K562 (cell line): ENCODE results near the gene FBP2. TPM values are rescaled to one million over a fixed set of nuclear protein-coding genes. Genes with fewer than 3 reads are reported as not detected.

Experiments used
- ATAC-seq: fragments of 200-7000 bp; cut with Tn5 transposase; 3 replicates; pipeline ENCODE4 v1.9.1; 2020; ENCODE audit warnings: moderate library complexity
- BruUV-seq: library from RNA; stranded (reverse); fragments of 400-500 nt; replicated peaks from 2 replicates; lab custom pipeline; 2021; lab: Mats Ljungman, UMichigan
- CTCF ChIA-PET: fragments of 300-600 bp; formaldehyde crosslinking; extraction: SDS; loops from one replicate; lab custom pipeline; 2021; ENCODE audit warnings: low intra/inter-chr PET ratio; lab: Yijun Ruan, JAX
- POLR2A ChIA-PET: fragments of 300-600, 350-650 bp; sonication (Branson Sonifier 250); formaldehyde crosslinking; extraction: SDS; loops from one replicate; lab custom pipeline; 2021; ENCODE audit warnings: antibody characterized with exemption, inconsistent platforms; lab: Yijun Ruan, JAX
- DNase-seq, 4 experiments: peaks; one replicate each; pipeline versions ENCODE4 v3.0.0 to v3.0.0-alpha.2; 2011 to 2018; ENCODE audit warnings: low spot score in 3 of 4, mixed read lengths in 3 of 4; ENCODE audit errors: extremely low read depth in 1 of 4
- FAIRE-seq: peaks from 2 replicates; lab custom pipeline; 2011; peaks lifted over from hg19 to GRCh38; lab: Jason Lieb, UNC
- H2AFZ ChIP-seq: 2 replicates; pipeline ENCODE4 v1.6.0; 2011; ENCODE audit warnings: low read depth, low read length, control low read depth, inconsistent platforms
- H3K27ac ChIP-seq: fragments of 200-600 bp; 3 replicates; pipeline ENCODE4 v1.8.0; 2011; ENCODE audit warnings: low read depth, mild to moderate bottlenecking, control low read depth, inconsistent platforms, low read length, moderate library complexity, mixed read lengths; ENCODE audit errors: extremely low read depth
- H3K27me3 ChIP-seq, 2 experiments: fragments of 300-600 bp in 1 of 2; 2 replicates in 1 of 2; 3 replicates in 1 of 2; pipeline versions ENCODE4 v1.6.0 to v1.8.0; 2011; ENCODE audit warnings: inconsistent platforms in 2 of 2, low read length in 2 of 2, mild to moderate bottlenecking in 1 of 2, mixed read lengths in 1 of 2, moderate library complexity in 1 of 2; ENCODE audit not compliant: control insufficient read depth in 2 of 2, insufficient read depth in 2 of 2
- H3K36me3 ChIP-seq: fragments of 300-600 bp; 3 replicates; pipeline ENCODE4 v1.8.0; 2011; ENCODE audit warnings: mild to moderate bottlenecking, low read length, inconsistent platforms; ENCODE audit not compliant: control insufficient read depth, insufficient read depth
- H3K4me1 ChIP-seq, 2 experiments: fragments of 200-600 bp in 1 of 2; replicated peaks in 1 of 2; 2 replicates in 1 of 2; 3 replicates in 1 of 2; pipeline versions ENCODE4 v1.5.1 to v1.8.0; 2011; ENCODE audit warnings: inconsistent platforms in 2 of 2, low read length in 2 of 2, mild to moderate bottlenecking in 1 of 2, mixed read lengths in 1 of 2, moderate library complexity in 1 of 2; ENCODE audit not compliant: control insufficient read depth in 2 of 2, insufficient read depth in 2 of 2
- H3K4me2 ChIP-seq: 2 replicates; pipeline ENCODE4 v1.6.1; 2011; ENCODE audit warnings: low read length, control low read depth, inconsistent platforms, mixed read lengths; ENCODE audit not compliant: insufficient read depth
- H3K4me3 ChIP-seq: fragments of 200-600 bp; sonication (generic), shearing (Covaris generic); 2 replicates; pipeline ENCODE4 v1.5.1; 2016; ENCODE audit warnings: control low read depth, inconsistent platforms
- H3K79me2 ChIP-seq: fragments of 200-600 bp; 3 replicates; pipeline ENCODE4 v1.8.0; 2011; ENCODE audit warnings: low read length, inconsistent platforms; ENCODE audit not compliant: control insufficient read depth, insufficient read depth
- H3K9ac ChIP-seq, 2 experiments: 2 replicates each; pipeline versions ENCODE4 v1.6.0 to v1.6.1; 2011; ENCODE audit warnings: low read depth in 2 of 2, low read length in 2 of 2, control low read depth in 1 of 2, inconsistent platforms in 1 of 2, mild to moderate bottlenecking in 1 of 2, mixed read lengths in 1 of 2; ENCODE audit not compliant: insufficient read depth in 1 of 2
- H3K9me1 ChIP-seq: one replicate; pipeline ENCODE4 v1.6.0; 2011; ENCODE audit warnings: inconsistent platforms, mild to moderate bottlenecking, low read length, moderate library complexity; ENCODE audit not compliant: control insufficient read depth, insufficient read depth
- H3K9me3 ChIP-seq: replicated peaks from 2 replicates; pipeline ENCODE4 v1.5.1; 2011; ENCODE audit warnings: low read depth, low read length, inconsistent platforms; ENCODE audit not compliant: control insufficient read depth, insufficient read depth
- H4K20me1 ChIP-seq: replicated peaks from 2 replicates; pipeline ENCODE4 v1.6.1; 2011; ENCODE audit warnings: low read length, inconsistent platforms, mixed read lengths; ENCODE audit not compliant: control insufficient read depth, insufficient read depth
- ARID3B ChIP-seq: fragments of 250-450 bp; sonication (Bioruptor Pico); IDR thresholded peaks from 2 replicates; pipeline ENCODE4 v1.4.0; 2020; ENCODE audit warnings: borderline replicate concordance
- BRD9 ChIP-seq: fragments of 450-650 bp; IDR thresholded peaks from 2 replicates; pipeline ENCODE4 v1.6.1; 2018; ENCODE audit warnings: low read depth; ENCODE audit not compliant: partially characterized antibody
- SLC30A9 ChIP-seq: fragments of 250-450 bp; sonication (Bioruptor Pico); IDR thresholded peaks from 2 replicates; pipeline ENCODE4 v1.8.0; 2022; ENCODE audit warnings: mild to moderate bottlenecking, moderate library complexity
- TRIM24 ChIP-seq, 2 experiments: fragments of 450-650 bp; IDR thresholded peaks; 2 replicates each; pipeline ENCODE4 v1.6.1; 2016
- ZNF324 ChIP-seq: fragments of 250-450 bp; sonication (Bioruptor Pico); IDR thresholded peaks from 2 replicates; pipeline ENCODE4 v1.4.0; 2020; ENCODE audit warnings: mild to moderate bottlenecking
- WGBS: fragments of 100-300 bp; shearing (Covaris generic); methylation state at CpG from one replicate; pipeline ENCODE4 v1.1.6; 2016; ENCODE audit warnings: low coverage, mixed read lengths; ENCODE audit not compliant: insufficient coverage; ENCODE audit errors: missing lambda C conversion rate; 5-methylcytosine and 5-hydroxymethylcytosine counted together
- in situ Hi-C: fragments of 300-500 bp; cut with MboI; formaldehyde crosslinking; loops from 4 replicates; pipeline ENCODE4 v1.15.0; 2018; ENCODE audit warnings: inconsistent platforms, mixed read lengths
- intact Hi-C: fragments of 100-400 bp; cut with micrococcal nuclease; formaldehyde crosslinking; loops from 2 replicates; pipeline ENCODE4 v1.14.2; 2022
- polyA plus RNA-seq, 8 experiments: library from polyadenylated mRNA; depleted of rRNA in 4 of 8; stranded (reverse) in 5 of 8; unstranded in 3 of 8; fragments of >200 nt; fragmentation: Nextera tagmentation in 2 of 8; fragmentation: Illumina TruSeq in 1 of 8; extraction: Ambion mirVana in 2 of 8; extraction: Trizol in 1 of 8; gene quantifications; 2 replicates each; pipeline versions ENCODE4 v1.2.1 to v1.2.3, GENCODE V29; 2011 to 2014; ENCODE audit warnings: inconsistent platforms in 1 of 8, missing spikeins in 1 of 8
- total RNA-seq, 7 experiments: library from RNA; depleted of rRNA in 6 of 7; stranded (reverse); fragments of >200 nt in 6 of 7; fragmentation: Illumina TruSeq in 2 of 7; extraction: Trizol in 2 of 7; gene quantifications; 2 replicates each; pipeline versions ENCODE4 v1.2.1 to v1.2.3, GENCODE V29; 2011 to 2021; ENCODE audit warnings: low replicate concordance in 1 of 7

Gene FBP2
- total and polyA plus RNA-seq, 9 of the 15 experiments (the other 6 are each of a cell fraction or from before 2014, with no cell fraction given): 0.06 TPM; not detected in 7

- DNase-seq (no peak), FAIRE-seq (no peak), ATAC-seq (no peak)
- WGBS: 2% methylated on average over 24 of the region's 24 CpGs
- ChIA-PET CTCF (no interaction called here), POLR2A (interaction anchor here (0.8 kb wide), 1 partner anchor 1123 kb away, joined by 4 read pairs; no protein-coding TSS in a partner anchor)
- Histone ChIP-seq H3K27ac (no peak overlapping the region), H3K79me2 (no peaks in the 10 kb centered on the region), H2AFZ (no peak overlapping the region), H3K4me1 (0 out of 5 replicates have a peak, but pooled peaks cover 0 to 3% of the 10 kb centered on the region in 2 experiments), H3K9me1 (no peaks in the 10 kb centered on the region), H3K27me3 (peaks cover 31 to 77% of the 10 kb centered on the region in 2 experiments), H3K4me2 (no peak overlapping the region), H3K9me3 (no peaks in the 10 kb centered on the region), H3K9ac (no peak overlapping the region), H4K20me1 (no peaks in the 10 kb centered on the region; the same call in 1 of the 2 replicates), H3K36me3 (no peaks in the 10 kb centered on the region), H3K4me3 (no peak overlapping the region)
- TF ChIP-seq SLC30A9 (CRISPR knock-in tag) (no peak), ARID3B (CRISPR knock-in tag) (no peak), TRIM24 (IDR thresholded peaks at IDR 0.05) (no peak), BRD9 (no peak), ZNF324 (no peak)
- in situ Hi-C loops (no loop called here), intact Hi-C loops (no loop called here)
- BruUV-seq: no TSS peak
Observed at GRCh38 chr9:94606646-94607422, 13.2 kb upstream of the FBP2 start.
